Measurements from ENCODE around the gene HOXB7.

HOXB7 gene

GRCh38 chr17:48586355-48587258 lies 24.2 kb downstream of the HOXB7 start:
- DNase-seq (ENCODE audit: low read depth), result no peak
- TF ChIP-seq CTCF (conservative IDR thresholded peaks at IDR 0.05; ENCODE audit: low read depth, low read length), result no peak

GRCh38 chr17:48584223-48584741 lies 26.5 kb downstream of the HOXB7 start:
- no peak for DNase-seq (ENCODE audit: low read depth)
- H3K4me3 ChIP-seq (ENCODE audit: low read length), result no peak overlapping the region
- no peak for TF ChIP-seq CTCF (conservative IDR thresholded peaks at IDR 0.05; ENCODE audit: low read depth, low read length)

More at GRCh38 chr17:48586355-48587258, 24.2 kb downstream of the HOXB7 start:
- H3K4me3 ChIP-seq (ENCODE audit: low read length), result no peak overlapping the region

- no peak overlapping the region for H3K4me3 ChIP-seq (ENCODE audit: low read length)
- TF ChIP-seq CTCF (conservative IDR thresholded peaks at IDR 0.05; ENCODE audit: low read depth, low read length), result no peak
- no peak for DNase-seq (ENCODE audit: low read depth)
Measured at GRCh38 chr17:48583708-48584222, 27.1 kb downstream of the HOXB7 start.

- H3K4me3 ChIP-seq (ENCODE audit: low read length), result no peak overlapping the region
- no peak for TF ChIP-seq CTCF (conservative IDR thresholded peaks at IDR 0.05; ENCODE audit: low read depth, low read length)
Measured at GRCh38 chr17:48582750-48583069, 28.1 kb downstream of the HOXB7 start.

GRCh38 chr17:48579760-48580554 lies 30.9 kb downstream of the HOXB7 start:
- no peak for DNase-seq (ENCODE audit: low read depth)
- TF ChIP-seq CTCF (conservative IDR thresholded peaks at IDR 0.05; ENCODE audit: low read depth, low read length), result no peak
- H3K4me3 ChIP-seq (ENCODE audit: low read length), result no peak overlapping the region

More at GRCh38 chr17:48582750-48583069, 28.1 kb downstream of the HOXB7 start:
- DNase-seq (ENCODE audit: low read depth), result no peak

GRCh38 chr17:48579471-48579759 lies 31.4 kb downstream of the HOXB7 start:
- no peak overlapping the region for H3K4me3 ChIP-seq (ENCODE audit: low read length)
- DNase-seq (ENCODE audit: low read depth), result no peak

More at GRCh38 chr17:48579471-48579759, 31.4 kb downstream of the HOXB7 start:
- TF ChIP-seq CTCF (conservative IDR thresholded peaks at IDR 0.05; ENCODE audit: low read depth, low read length), result no peak

Measured in retinal pigment epithelial cell (primary cell).